Left ventricle myocardium inferior (tissue), 1 donor: ENCODE data around the gene DNAH11. TPM values are rescaled to one million over a fixed set of nuclear protein-coding genes. Genes with fewer than 3 reads are reported as not detected.

Experiments used
- DNase-seq: peaks from one replicate; pipeline ENCODE4 v3.0.0-alpha.2; 2020
- H3K27ac ChIP-seq: fragments of 200-600 bp; replicated peaks from 2 replicates; pipeline ENCODE4 v1.8.0; 2021
- H3K27me3 ChIP-seq: fragments of 200-600 bp; 2 replicates; pipeline ENCODE4 v1.8.0; 2021; ENCODE audit warnings: low read depth
- H3K36me3 ChIP-seq: fragments of 200-600 bp; 2 replicates; pipeline ENCODE4 v1.8.0; 2021
- H3K4me1 ChIP-seq: fragments of 200-600 bp; 2 replicates; pipeline ENCODE4 v1.8.0; 2021
- H3K4me3 ChIP-seq: fragments of 200-600 bp; 2 replicates; pipeline ENCODE4 v1.8.0; 2021; ENCODE audit warnings: mild to moderate bottlenecking, moderate library complexity
- H3K9me3 ChIP-seq: fragments of 200-600 bp; replicated peaks from 2 replicates; pipeline ENCODE4 v1.8.0; 2021
- intact Hi-C: fragments of 100-400 bp; cut with micrococcal nuclease; formaldehyde crosslinking; loops from one replicate; pipeline ENCODE4 v1.11.0; 2022
- total RNA-seq: library from RNA; stranded (reverse); fragmentation: NEBNext Ultra II Directional; extraction: Animal tissue kit (Norgen Biotek cat#: 25700); gene quantifications from one replicate; pipeline ENCODE4 v1.2.1, GENCODE V29; 2021
- TF ChIP-seq, protein P1 (sequence below): fragments of 200-600 bp; IDR thresholded peaks from 2 replicates; pipeline ENCODE4 v1.8.0; 2021; ENCODE audit warnings: antibody characterized with exemption, mild to moderate bottlenecking, borderline replicate concordance
- donor health status: DM: no; HTN: yes; CAD: no; lungs with severe emphysema.

DNAH11 gene
- total RNA-seq, 1 donor from 2014 or later: 0.74 TPM

DNA sequence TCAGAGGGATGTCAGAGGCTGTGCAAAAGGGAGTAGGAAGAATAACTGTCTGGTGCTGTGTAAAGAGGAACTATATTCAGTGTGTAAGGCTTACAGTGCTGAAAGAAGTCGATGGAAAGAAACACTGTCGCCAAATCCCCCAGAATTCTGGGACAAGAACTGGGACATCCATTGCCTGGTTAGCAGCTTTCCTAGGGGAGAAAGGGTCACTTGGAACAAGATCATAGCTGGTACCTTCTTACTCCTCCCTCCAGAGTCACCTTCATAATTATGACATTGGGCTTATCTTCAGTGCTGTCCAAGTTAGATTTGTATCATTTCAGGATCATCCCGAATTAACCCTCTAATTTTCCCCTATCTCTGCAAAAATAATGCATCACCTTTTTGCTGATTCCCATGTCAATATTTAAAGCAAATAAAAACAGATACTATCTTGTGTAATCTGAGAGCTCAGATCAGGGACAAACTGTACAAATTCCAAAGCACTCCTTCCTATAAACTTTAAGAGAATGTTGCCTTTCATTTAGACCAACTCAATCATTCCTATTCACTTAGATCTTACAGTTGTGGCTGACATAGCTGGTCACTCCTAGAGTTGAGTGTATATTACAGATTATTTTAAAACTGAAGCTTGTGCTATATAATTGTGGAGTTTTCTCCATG is 96.5 kb downstream of the DNAH11 start:
- no peak overlapping the region for H3K4me3 ChIP-seq
- DNase-seq: no peak

DNA sequence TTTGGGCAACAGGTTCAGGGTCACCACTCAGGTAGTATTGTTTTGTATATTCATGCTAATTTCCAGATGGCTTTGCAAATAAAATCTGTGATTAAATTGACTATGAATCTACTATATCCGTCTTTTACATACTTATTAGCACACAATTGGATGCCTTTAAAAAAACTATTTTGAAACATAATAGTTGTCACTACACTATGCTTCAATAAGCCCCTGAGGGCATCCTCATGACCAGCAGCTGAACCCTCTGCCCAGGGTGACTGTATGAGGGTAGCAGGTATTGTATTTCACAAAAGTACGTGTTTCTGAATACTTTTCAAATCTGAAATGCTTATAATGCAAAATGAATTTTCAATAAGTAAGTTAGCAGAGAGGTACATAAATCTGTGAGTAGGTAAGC is 97.3 kb downstream of the DNAH11 start:
- no peak overlapping the region for H3K4me3 ChIP-seq
- H3K27ac ChIP-seq: no peak overlapping the region
- intact Hi-C loops: no loop called here
- H3K27me3 ChIP-seq: peaks cover 29% of the 10 kb centered on the region
- no peaks in the 10 kb centered on the region for H3K36me3 ChIP-seq
- no peak for DNase-seq
- TF ChIP-seq, protein P1, sequence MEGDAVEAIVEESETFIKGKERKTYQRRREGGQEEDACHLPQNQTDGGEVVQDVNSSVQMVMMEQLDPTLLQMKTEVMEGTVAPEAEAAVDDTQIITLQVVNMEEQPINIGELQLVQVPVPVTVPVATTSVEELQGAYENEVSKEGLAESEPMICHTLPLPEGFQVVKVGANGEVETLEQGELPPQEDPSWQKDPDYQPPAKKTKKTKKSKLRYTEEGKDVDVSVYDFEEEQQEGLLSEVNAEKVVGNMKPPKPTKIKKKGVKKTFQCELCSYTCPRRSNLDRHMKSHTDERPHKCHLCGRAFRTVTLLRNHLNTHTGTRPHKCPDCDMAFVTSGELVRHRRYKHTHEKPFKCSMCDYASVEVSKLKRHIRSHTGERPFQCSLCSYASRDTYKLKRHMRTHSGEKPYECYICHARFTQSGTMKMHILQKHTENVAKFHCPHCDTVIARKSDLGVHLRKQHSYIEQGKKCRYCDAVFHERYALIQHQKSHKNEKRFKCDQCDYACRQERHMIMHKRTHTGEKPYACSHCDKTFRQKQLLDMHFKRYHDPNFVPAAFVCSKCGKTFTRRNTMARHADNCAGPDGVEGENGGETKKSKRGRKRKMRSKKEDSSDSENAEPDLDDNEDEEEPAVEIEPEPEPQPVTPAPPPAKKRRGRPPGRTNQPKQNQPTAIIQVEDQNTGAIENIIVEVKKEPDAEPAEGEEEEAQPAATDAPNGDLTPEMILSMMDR: no peak
- no peaks in the 10 kb centered on the region for H3K9me3 ChIP-seq
- H3K4me1 ChIP-seq: no peaks in the 10 kb centered on the region

More for the DNA sequence above, 96.5 kb downstream of the DNAH11 start:
- Histone ChIP-seq H3K9me3 (no peaks in the 10 kb centered on the region), H3K27me3 (peaks cover 29% of the 10 kb centered on the region), H3K36me3 (no peaks in the 10 kb centered on the region), H3K4me1 (no peaks in the 10 kb centered on the region), H3K27ac (no peak overlapping the region)
- intact Hi-C loops: no loop called here
- TF ChIP-seq, protein P1: no peak

DNA sequence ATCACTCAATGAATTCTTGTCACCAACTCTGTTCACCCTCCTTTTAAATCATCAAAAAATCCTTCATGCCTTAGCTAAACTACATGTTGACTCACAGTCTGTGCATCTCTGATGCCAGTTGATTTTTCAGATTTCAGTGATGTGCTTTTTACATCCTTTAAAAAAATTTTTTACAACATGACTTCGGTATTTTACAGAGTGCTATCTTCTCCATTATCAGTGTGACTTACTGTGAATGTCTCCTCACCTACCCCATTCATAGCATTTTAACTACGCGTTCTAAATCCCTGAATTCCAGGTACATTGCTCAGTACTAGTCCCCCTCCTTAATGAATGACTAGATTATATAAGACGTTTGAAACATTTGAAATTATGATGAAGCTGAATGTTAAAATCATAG is 98.7 kb downstream of the DNAH11 start:
- Histone ChIP-seq H3K4me3 (no peak overlapping the region), H3K4me1 (no peaks in the 10 kb centered on the region), H3K9me3 (no peaks in the 10 kb centered on the region), H3K36me3 (no peaks in the 10 kb centered on the region), H3K27ac (no peak overlapping the region), H3K27me3 (peaks cover 29% of the 10 kb centered on the region)
- DNase-seq: no peak
- intact Hi-C loops: no loop called here
- TF ChIP-seq, protein P1: no peak

DNA sequence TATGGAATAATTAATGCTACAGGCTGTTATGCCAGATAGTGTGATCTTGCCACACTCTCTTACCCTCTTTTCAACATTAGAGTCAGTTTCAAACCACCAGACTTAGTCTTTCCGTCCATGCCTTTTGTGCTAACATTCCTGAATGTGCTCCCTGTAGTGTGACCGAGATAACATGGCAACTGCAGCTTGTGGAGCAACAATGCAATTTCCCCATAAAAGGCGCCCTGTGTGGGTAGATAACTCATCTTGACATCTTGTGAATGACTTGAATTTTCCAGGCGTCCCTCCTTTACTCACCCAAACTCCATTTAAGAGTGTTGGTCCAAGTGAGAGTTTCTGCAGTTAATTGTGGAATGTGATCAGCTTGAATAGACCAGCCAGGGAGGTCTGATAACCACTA is 99.6 kb downstream of the DNAH11 start:
- H3K36me3 ChIP-seq: no peaks in the 10 kb centered on the region
- intact Hi-C loops: no loop called here
- no peaks in the 10 kb centered on the region for H3K4me1 ChIP-seq
- H3K9me3 ChIP-seq: peaks cover 8% of the 10 kb centered on the region
- no peak overlapping the region for H3K27ac ChIP-seq
- peaks cover 29% of the 10 kb centered on the region for H3K27me3 ChIP-seq
- no peak for DNase-seq
- H3K4me3 ChIP-seq: no peak overlapping the region
- TF ChIP-seq, protein P1: no peak

DNA sequence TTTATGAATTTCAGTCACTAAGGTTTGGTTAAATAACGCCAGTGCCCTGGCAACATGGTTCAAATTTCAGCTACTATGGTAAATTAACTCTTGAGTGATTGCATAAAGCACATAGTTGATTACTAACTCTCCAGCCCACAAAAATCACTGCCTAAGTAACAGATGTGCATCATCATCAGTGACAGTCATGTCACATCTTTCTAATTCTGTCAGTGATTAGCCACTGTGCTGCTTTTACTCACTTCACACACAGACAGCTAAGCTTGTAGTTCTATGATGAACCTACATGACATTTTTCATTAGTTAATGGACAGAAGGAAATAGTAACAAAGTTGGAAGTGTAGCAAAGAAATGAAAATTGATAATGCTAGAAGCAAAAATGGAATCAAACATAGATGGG is 108.9 kb downstream of the DNAH11 start:
- no peaks in the 10 kb centered on the region for H3K27me3 ChIP-seq
- H3K4me1 ChIP-seq: no peaks in the 10 kb centered on the region
- no peak for DNase-seq
- TF ChIP-seq, protein P1: no peak
- H3K27ac ChIP-seq: no peak overlapping the region
- intact Hi-C loops: no loop called here
- H3K36me3 ChIP-seq: no peaks in the 10 kb centered on the region
- H3K4me3 ChIP-seq: no peak overlapping the region
- peaks cover 9% of the 10 kb centered on the region for H3K9me3 ChIP-seq
